HG03378 (cell line): ENCODE results near the gene FOXA3.
"Not testable (repeated sequence)": the region's sequence is repeated elsewhere in the genome, so short reads cannot be mapped to it uniquely, and the experiment has no call there.

ENCODE experiments used
- ATAC-seq: cut with Tn5 transposase; IDR thresholded peaks from one replicate; pipeline ENCODE4 v1.9.1; 2021; ENCODE audit warnings: mild to moderate bottlenecking, moderate library complexity; ENCODE audit not compliant: unreplicated experiment

Gene FOXA3

DNA sequence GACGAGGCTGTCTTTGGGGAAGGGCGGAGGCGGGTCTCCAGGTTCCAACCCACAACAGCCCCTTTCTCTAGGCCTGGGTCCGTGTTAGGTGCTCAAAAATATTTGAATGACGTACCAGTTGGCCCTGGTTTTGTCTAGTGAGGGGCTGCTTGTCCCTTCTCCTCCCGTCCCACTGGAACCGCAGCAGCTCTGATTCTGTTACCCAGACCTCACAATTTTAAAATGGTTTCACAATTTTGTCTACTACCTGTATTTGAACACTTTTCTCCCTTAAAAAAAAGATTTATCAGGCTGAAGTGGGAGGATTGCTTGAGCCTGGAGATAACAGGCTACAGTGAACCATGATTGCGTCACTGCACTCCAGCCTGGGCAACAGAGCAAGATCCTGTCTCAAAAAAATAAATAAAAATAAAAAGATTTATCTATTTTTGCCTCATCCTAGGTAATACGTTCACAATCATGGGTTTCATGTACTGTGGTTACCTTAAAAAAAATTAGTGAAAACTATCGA, 23.1 kb downstream of the FOXA3 start:
- no peak for ATAC-seq

DNA sequence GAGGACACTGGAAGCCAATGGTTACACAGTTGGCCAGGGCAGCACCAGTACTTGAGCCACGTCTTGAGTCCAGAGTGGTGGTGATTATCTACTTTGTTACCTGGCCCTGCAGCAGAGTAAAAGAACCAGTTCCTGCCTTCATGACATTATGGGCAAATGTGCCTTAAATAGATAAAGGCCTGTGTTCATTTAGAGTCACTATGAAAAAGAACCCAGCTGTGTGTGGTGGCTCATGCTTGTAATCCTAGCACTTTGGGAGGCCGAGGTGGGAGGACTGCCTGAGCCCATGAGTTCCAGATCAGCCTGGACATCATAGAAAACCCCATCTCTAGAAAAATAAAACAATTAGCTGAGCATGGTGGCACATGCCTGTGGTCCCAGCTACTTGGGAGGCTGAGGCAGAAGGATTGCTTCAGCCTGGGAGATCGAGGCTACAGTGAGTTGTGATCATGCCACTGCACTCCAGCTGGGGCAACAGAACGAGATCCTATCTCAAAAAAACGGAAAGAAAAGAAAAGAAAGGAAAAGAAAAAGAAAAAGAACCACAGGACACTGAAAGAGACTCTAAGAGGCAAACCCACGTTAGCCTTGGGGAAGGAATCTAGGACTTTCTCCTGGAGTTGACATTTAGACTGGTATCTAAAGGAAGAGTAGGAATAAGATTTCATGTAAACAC, 25.2 kb downstream of the FOXA3 start:
- ATAC-seq: no peak

DNA sequence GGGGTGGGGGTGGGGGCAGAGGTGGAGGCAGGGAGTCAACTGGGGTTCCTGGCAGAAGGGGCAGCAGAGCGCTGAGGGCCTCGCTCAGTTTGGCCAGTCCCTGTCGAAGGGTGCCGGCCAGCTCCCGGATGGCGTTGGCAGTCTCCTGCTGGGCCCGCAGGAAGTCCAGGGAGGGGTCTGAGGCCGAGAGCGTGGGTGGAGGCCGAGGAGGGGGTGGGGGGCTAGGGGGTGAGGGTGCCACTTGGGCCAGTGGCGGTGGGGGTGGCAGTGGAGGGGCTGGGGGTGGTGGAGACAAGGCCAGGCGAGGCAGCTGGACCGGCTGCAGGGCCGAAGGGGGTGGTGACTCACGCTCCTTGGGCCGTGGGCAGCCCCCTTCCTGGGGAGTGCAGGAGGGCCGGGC, 26.8 kb downstream of the FOXA3 start:
- no peak for ATAC-seq

DNA sequence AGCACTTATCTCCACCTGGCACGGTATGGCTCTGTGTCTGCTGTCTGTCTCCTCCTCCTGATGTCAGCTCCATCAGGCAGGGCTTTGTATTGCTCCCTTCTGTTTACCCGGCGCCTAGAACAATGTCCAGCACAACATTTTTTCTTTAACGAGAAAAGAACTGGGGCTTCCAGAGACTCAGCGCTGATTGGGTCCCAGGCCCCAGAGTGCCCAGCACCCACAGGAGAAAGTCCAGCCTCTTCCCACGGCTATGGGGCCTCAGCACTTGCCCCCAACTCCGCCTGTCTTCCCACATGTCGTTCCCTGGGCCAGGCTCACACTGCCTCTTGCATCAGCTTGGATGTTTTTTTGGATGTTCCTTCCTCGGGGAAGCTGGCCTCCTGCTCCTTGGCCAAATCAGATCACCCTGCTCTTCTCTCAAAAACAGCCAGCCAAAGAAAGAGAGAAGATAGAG, 31.4 kb downstream of the FOXA3 start:
- ATAC-seq: no peak

DNA sequence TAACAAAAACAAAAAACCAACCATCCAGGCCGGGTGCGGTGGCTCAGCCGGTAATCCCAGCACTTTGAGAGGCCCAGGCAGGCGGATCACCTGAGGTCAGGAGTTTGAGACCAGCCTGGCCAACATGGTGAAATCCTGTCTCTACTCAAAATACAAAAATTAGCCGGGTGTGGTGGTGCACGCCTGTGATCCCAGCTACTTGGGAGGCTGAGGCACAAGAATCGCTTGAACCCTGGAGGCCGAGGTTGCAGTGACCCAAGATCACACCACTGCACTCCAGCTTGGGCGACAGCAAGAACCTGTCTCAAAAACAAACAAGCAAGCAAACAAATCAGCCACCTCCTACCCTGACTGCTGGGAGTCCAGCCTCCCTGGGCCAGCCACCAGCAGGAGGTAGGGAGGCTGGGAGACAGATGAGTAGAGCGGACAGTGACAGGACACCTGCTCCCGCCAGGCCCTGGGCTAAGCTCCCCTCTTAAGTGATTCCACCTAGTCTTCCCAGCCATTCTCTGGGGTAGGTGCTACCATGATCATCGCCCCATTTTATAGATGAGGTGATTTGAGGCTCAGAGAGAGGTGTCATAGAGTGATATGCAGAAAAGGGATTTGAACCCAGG, 32.0 kb downstream of the FOXA3 start:
- ATAC-seq: not testable (repeated sequence)

DNA sequence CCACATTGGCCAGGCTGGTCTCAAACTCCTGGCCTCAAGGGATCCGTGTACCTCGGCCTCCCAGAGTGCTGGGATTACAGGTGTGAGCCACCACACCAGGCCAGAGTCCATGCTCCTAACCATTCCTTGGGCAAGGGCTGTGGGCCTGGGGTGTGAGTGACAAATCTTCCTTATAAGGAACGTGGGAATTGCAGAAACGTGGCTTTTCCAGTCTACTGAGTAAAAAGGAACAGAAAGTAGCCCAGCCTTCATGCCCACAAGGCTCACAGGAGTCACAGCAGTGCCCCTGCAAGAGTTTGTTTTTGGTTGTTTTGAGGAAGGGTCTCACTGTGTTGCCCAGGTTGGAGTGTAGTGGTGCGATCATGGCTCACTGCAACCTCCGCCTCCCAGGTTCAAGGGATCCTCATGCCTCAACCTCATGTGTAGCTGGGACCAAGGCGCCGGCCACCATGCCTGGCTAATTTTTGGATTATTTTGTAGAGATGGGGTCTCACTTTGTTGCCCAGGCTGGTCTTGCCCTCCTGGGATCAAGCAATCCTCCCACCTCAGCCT, 33.2 kb downstream of the FOXA3 start:
- ATAC-seq: no peak

DNA sequence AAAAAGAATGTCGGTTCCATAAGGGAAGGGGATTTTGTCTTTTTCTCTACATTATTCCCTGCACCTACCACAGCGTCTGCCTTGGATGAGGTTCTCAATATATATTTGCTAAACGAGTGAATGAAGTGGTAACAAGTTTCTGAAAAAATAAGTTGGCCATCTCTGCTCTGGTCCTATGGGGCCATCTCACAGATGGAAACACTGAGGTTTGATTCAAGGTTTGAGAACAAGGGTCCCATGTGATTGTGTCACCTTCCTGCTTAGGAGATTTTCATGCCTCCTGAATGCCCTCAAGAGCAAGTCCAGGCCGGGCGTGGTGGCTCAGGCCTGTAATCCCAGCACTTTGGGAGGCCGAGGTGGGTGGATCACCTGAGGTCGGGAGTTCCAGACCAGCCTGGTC, 35.1 kb downstream of the FOXA3 start:
- ATAC-seq: no peak

DNA sequence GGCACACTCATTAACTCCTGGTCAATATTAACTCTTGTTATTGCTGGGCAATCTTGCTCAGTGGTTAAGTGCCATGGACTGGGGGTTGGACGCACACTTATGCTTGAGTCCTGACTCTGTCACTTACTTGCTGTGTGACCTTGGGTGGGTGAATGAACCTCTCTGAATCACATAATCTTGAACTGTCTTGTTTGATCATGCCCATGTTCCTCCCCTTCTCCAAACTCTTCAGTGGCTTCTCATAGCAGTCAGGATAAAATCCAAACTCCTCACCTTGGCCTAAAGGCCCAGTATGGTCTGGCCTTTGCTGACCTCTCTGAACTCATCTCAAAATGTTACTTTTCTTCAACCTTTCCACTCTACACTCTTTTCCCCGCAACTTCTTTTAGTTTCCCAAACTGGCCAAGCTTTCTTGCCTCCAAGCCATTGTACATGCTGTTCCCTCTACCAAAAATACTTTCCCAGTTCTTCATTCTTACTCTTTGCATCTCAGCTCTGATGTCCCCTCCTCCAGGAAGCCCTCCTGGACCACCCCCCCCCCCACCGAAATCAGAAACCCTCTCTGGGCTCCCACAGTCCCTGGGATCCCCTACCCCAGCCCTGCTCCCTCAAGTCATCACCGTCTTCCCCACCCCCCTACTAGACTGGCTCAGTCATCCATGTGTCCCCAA, 35.9 kb downstream of the FOXA3 start:
- ATAC-seq: no peak

DNA sequence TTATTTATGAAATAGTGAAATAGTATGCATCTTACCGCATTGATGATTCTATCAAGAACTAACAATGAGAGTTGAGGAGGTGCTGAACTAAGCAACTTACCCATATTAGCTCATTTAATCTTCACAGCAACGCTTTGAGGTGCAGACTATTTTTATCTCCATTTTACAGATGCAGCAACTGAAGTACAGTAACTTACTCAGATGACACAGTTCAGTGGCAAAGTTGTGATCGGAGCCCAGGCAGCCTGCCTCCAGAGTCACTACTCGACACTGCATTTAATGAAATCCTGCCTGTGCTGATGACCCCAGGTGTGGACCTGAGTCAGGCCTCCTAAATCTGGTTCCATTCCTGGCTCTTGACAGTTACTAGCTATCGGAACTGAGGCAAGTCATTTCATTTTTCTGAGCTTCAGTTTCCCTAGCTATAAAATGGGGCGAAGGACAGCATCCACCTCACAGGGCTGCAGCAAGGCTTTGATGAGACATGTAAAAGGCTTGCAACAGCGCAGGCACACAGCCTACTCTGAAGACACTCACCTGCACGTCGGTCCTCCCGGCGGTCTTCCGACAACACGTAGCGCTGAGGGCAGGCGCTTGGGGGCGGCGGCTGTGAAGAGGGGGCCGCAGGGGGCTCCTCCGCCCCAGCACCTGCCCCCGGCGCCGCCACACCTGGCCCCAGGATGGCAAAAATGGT, 36.8 kb downstream of the FOXA3 start:
- ATAC-seq: no peak

DNA sequence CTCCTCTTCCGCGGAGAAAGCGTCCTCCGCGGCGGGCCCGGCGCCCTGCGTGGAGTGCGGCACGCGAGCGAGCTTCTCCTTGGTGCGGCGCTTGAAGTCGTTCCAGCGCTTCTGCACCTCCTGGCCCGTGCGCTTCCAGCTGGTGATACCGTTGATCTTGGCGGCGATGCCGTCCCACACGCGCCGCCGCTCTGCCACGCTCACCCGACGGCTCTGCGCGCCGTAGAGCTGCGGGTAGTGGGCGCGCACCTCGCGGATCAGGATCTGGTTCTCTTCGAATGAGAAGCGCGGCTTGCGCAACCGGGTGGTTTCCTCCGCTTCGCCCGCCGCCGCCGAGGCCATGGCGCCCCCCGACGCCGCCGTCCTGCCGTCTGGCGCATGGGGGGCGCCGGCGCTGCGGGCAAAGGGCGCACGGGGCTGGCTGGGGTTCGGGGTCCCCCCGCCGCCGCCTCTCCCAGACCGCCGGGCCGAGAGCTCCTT, 37.3 kb downstream of the FOXA3 start:
- no peak for ATAC-seq

DNA sequence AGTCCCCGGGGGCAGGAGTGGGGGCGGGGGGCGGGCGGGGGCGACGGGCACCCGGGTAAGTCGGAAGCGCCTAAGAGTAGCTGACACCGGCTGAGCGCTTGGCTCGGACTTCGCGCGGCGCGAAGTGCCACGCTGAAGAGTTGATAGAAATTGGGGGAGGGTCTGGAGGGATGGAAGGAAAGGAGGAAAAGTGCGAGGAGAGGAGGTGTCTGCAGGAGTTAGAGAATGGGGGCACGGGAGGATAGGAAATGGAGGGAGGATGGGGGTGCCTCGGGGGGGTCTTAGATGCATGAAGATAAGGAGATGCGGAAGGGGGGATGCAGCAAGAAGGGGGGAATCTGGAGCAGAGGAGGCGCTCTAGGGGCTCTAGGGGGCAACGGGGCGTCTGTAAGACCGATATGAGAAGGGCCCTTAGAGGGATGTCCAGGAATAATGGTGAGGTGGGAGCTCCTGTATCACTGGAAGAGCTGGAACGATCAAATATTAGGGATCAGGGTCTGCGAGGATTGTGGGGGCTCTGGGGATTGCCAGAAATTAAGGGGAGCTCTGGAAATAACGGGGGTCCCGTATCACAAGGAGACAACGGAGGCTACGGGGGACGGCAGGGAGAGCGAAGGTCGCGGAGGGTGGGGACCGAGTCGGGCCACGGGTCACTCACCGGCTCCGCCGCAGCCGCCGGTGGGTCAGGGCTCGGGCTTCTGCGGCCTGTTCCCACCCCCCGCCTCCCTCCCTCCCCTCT, 38.0 kb downstream of the FOXA3 start, which contains the start of gene MYPOP:
TSS of gene MYPOP (minus strand) at position 702 of the 739 bp plus-strand sequence. CDS start 840 bp downstream, outside the sequence.
- ATAC-seq: no peak

DNA sequence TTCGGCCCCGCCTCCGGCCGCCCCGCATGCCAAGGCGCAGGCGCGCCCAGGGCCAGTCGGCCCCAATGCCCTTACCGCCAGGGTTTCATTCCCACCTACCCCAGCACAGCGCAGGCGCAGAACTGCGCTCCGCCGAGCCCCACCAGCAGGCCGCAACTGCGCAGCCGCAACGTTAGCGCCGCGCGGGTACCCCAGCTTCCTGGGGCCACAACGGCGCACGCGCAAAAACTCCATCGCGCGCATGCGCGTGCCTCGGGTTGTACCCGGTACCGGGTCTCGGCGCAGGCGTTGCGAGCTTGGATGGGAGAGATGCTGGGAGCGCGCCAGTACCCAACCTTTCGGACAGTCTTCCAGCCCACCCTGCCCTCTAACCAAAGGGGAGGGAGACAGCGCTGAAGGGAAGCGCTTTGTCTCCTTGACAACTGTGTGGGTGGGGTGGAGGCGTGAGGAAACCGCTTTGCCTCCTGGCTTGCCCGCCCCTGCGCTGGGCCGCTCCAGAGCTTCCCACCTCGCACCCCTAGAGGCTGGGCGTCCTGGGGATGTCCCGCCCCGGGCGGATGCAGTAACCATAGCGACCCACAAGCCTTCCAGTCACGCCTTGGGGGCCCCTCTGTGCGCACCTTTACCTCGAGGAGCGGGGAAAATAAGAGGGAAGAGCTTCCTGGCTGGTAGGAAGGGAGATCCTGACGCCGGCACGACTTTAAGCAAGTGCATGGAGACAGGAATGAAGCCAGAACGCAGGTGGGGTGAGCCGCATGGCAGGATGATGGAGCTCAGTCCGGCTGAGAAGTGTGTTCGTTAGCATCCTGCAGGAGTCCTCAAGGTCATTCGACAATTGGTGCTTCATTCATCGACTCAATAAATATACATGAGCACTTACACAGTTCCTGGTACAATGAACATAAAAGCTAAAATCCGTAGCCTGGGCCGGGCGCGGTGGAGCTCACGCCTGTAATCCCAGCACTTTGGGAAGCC, 38.8 kb downstream of the FOXA3 start:
- ATAC-seq: peak; percentile 86

DNA sequence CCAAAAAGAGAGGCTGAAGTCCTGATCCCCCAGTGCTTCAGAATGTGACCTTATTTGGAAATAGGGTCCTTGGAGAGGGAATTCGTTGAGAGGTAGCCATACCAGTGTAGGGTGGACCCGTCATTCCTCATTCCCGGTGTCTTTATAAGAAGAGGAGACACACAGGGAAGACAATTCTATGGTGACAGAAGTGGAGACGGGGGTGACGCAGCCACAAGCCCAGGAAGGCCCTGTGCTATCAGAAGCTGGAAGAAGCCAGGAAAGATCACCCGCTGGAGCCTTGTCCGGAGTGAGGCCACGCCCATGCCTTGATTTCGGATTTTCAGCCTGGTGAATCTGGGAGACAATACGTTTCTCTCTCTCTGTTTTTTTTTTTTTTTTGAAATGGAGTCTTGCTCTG, 40.9 kb downstream of the FOXA3 start:
- ATAC-seq: no peak

DNA sequence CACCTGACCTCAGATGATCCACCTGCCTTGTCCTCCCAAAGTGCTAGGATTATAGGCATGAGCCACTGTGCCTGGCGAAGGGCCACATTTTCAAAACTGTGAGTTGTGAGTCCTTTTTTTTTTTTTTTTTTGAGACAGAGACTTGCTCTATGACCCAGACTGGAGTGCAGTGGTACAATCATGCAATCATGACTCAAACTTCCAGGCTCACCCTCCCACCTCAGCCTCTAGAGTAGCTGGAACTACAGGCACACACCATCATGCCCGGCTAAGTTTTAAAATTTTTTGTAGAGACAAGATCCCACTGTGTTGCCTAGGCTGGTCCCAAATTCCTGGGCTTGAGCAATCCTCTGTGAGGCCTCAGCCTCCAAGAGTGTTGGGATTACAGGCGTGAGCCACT, 42.1 kb downstream of the FOXA3 start:
- no peak for ATAC-seq

DNA sequence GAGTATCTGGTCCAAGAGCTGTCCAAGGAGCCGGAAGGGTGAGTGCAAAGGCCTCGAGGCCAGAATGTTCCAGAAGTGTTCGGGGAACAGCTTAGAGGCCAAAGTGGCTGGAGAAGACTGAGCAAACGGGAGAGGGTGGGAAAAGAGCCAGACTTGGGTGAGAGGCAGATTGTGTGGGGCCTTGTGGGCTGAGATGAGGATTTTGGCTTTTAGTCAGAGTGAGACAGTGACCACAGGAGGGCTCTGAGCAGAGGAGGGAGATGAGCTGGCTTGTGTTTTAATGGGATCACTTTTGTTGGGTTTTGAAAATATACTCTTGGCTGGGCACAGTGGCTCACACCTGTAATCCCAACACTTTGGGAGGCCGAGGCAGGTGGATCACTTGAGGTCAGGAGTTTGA, 44.8 kb downstream of the FOXA3 start:
- ATAC-seq: no peak

DNA sequence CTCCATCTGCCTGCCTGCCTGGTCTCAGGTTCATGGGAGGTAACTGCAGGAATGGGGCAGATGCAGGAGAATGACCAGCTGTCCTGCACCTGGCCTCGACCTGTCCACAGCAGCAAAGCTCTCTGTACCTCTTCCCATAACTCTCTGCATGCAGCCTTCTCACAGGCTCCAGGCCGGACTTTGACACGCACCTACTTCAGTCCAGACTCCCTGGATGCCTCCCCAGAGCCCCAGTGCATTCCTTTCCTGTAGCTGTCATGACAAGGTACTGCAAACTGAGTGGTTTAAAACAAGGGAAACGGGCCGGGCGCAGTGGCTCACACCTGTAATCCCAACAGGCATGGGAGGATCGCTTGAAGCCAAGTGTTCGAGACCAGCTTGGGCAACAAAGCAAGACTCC, 47.2 kb downstream of the FOXA3 start:
- no peak for ATAC-seq

DNA sequence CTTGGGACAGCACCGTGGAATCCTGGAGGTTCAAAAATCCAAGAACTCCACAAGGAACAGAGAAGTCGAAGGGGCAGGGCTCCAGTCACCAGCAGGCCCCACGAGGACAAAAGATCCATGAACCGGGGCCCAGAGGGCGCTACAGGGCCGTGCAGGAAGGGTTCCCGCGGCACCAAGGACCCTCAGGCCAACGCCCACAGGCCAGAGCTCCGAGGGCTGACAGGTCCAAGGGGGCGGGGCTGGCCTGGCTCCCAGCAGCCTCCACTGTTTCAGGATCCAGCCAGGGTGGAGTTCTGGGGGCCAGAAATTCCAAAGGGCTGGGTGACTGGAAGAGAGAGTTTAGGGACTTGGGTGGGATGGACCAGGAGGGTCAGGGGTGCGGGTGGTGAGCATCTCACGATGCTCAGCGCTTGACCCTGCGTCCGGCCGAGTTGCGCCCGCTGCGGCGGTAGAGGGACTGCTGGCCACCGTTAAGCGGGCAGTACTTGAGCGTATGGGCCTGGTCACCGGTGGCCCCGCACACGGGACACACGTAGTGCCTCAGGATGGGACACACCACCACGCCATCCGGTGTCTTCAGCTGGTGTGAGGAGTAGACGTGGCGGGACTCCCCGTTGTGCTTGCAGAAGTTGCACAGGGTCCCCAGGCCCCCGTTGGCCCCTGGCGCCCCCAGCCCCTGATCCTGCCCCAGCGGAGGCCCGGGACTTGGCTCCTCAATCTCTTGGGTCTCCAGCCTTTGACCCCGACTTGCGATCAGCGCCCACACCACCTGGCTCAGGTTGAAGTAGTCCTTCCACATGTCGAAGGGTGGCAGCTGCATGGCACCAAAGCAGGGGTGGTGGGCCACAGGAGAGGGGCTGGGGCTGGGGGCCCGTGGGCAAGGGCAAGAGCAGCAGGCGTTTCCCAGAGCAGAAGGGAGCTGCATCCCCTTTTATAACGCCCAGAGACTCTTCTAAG, 50.0 kb downstream of the FOXA3 start, which contains the start of gene NANOS2:
TSS of gene NANOS2 (minus strand) at position 905 of the 957 bp plus-strand sequence. CDS start at position 820, 85 bp downstream.
- ATAC-seq: no peak
